K562 (cell line): ENCODE measurements around the gene CPLX3. TPM values are rescaled to one million over a fixed set of nuclear protein-coding genes. Genes with fewer than 3 reads are reported as not detected.

Source experiments
- HSF4 ChIP-seq: fragments of 250-450 bp; sonication (Bioruptor Pico); IDR thresholded peaks from 2 replicates; pipeline ENCODE4 v2.1.2; 2022; ENCODE audit warnings: mild to moderate bottlenecking, moderate library complexity, borderline replicate concordance
- L3MBTL2 ChIP-seq: fragments of 450-650 bp; IDR thresholded peaks from 2 replicates; pipeline ENCODE4 v1.6.1; 2016; ENCODE audit warnings: mild to moderate bottlenecking, moderate library complexity
- SPI1 ChIP-seq: IDR thresholded peaks from 2 replicates; pipeline ENCODE4 v1.6.1; 2011; ENCODE audit warnings: low read depth, low read length, control low read depth, borderline replicate concordance
- ZBTB1 ChIP-seq: sonication (generic); formaldehyde crosslinking; IDR thresholded peaks from 2 replicates; pipeline ENCODE4 v1.8.1; 2023; ENCODE audit warnings: missing genetic modification reagents, low read depth, mild to moderate bottlenecking, borderline replicate concordance
- ZNF263 ChIP-seq: sonication (generic); formaldehyde crosslinking; IDR thresholded peaks from 2 replicates; pipeline ENCODE4 v1.8.0; 2022; ENCODE audit warnings: mild to moderate bottlenecking, missing genetic modification reagents, borderline replicate concordance
- ZNF75A ChIP-seq: fragments of 450-650 bp; formaldehyde crosslinking; IDR thresholded peaks from 2 replicates; pipeline ENCODE4 v1.4.0; 2020; ENCODE audit warnings: mild to moderate bottlenecking
- polyA plus RNA-seq, 8 experiments: library from polyadenylated mRNA; depleted of rRNA in 4 of 8; stranded (reverse) in 5 of 8; unstranded in 3 of 8; fragments of >200 nt; fragmentation: Nextera tagmentation in 2 of 8; fragmentation: Illumina TruSeq in 1 of 8; extraction: Ambion mirVana in 2 of 8; extraction: Trizol in 1 of 8; gene quantifications; 2 replicates each; pipeline versions ENCODE4 v1.2.1 to v1.2.3, GENCODE V29; 2011 to 2014; ENCODE audit warnings: inconsistent platforms in 1 of 8, missing spikeins in 1 of 8
- total RNA-seq, 7 experiments: library from RNA; depleted of rRNA in 6 of 7; stranded (reverse); fragments of >200 nt in 6 of 7; fragmentation: Illumina TruSeq in 2 of 7; extraction: Trizol in 2 of 7; gene quantifications; 2 replicates each; pipeline versions ENCODE4 v1.2.1 to v1.2.3, GENCODE V29; 2011 to 2021; ENCODE audit warnings: low replicate concordance in 1 of 7
- TF ChIP-seq, protein P1 (sequence below), 2 experiments: fragments of 450-650 bp; IDR thresholded peaks; 2 replicates each; pipeline ENCODE4 v1.6.1; 2018; ENCODE audit warnings: mild to moderate bottlenecking in 2 of 2, low read depth in 1 of 2; ENCODE audit not compliant: partially characterized antibody in 2 of 2
- TF ChIP-seq, protein P2 (sequence below): fragments of 250-450 bp; sonication (Bioruptor Pico); IDR thresholded peaks from 2 replicates; pipeline ENCODE4 v1.5.0; 2020; ENCODE audit warnings: mild to moderate bottlenecking
- TF ChIP-seq, protein P3 (sequence below): fragments of 150-350 bp; IDR thresholded peaks from 2 replicates; pipeline ENCODE4 v1.6.1; 2014; ENCODE audit warnings: low read depth, mild to moderate bottlenecking, low read length, borderline replicate concordance

CPLX3 gene
- total and polyA plus RNA-seq, 9 of the 15 experiments (the other 6 are each of a cell fraction or from before 2014, with no cell fraction given), result not detected

DNA sequence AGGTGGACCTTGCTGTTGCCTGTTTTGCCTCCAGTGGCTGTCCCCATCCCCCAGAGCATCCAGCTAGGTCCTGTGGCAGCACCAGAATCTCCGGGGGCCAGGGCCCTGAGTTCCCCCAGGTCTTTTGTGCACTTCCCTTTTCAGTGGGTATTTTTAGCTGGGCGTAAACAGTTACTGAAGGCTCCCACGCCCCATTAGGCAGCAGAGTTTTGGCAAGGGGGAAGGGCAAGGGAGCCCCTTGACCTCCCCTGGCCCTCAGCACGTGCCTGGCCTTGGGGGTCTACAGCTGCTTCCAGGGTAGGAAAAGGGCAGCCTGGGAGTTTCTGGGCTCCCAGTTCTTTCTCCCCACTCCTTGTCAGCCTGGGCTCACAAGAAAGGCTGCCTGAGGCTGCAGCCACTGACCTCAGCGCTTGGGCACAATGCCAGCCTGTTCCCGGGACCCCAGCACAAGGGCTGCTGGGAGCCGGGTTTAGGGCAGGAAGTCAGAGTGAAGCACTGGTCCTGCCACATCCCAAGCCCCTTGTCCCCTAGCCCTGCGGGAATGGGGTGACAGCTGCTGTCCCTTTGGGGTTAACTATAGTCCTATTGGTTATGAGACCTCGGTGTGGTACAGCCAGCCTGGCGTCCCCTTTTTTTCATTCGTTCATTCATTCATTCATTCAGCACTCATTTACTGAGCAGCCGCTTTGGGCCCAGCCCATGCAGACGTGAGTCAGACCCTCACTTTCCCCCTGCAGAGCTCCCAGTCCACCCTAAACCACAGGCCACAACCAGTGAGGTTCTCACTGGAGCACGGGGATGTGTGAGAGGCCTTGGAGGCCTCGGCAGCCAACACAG is 36.1 kb upstream of the CPLX3 start (continued):
- TF ChIP-seq L3MBTL2, result no peak
- TF ChIP-seq ZBTB1 (CRISPR knock-in tag), result no peak
- TF ChIP-seq ZNF263, result peak; percentile 53
- TF ChIP-seq, protein P1, sequence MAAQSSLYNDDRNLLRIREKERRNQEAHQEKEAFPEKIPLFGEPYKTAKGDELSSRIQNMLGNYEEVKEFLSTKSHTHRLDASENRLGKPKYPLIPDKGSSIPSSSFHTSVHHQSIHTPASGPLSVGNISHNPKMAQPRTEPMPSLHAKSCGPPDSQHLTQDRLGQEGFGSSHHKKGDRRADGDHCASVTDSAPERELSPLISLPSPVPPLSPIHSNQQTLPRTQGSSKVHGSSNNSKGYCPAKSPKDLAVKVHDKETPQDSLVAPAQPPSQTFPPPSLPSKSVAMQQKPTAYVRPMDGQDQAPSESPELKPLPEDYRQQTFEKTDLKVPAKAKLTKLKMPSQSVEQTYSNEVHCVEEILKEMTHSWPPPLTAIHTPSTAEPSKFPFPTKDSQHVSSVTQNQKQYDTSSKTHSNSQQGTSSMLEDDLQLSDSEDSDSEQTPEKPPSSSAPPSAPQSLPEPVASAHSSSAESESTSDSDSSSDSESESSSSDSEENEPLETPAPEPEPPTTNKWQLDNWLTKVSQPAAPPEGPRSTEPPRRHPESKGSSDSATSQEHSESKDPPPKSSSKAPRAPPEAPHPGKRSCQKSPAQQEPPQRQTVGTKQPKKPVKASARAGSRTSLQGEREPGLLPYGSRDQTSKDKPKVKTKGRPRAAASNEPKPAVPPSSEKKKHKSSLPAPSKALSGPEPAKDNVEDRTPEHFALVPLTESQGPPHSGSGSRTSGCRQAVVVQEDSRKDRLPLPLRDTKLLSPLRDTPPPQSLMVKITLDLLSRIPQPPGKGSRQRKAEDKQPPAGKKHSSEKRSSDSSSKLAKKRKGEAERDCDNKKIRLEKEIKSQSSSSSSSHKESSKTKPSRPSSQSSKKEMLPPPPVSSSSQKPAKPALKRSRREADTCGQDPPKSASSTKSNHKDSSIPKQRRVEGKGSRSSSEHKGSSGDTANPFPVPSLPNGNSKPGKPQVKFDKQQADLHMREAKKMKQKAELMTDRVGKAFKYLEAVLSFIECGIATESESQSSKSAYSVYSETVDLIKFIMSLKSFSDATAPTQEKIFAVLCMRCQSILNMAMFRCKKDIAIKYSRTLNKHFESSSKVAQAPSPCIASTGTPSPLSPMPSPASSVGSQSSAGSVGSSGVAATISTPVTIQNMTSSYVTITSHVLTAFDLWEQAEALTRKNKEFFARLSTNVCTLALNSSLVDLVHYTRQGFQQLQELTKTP (IDR thresholded peaks at IDR 0.05; ENCODE audit: low read depth in 1 of 2, partially characterized antibody in 2 of 2), result no peak
- TF ChIP-seq, protein P2, sequence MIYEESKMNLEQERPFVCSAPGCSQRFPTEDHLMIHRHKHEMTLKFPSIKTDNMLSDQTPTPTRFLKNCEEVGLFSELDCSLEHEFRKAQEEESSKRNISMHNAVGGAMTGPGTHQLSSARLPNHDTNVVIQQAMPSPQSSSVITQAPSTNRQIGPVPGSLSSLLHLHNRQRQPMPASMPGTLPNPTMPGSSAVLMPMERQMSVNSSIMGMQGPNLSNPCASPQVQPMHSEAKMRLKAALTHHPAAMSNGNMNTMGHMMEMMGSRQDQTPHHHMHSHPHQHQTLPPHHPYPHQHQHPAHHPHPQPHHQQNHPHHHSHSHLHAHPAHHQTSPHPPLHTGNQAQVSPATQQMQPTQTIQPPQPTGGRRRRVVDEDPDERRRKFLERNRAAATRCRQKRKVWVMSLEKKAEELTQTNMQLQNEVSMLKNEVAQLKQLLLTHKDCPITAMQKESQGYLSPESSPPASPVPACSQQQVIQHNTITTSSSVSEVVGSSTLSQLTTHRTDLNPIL, result no peak
- TF ChIP-seq SPI1, result peak; percentile 50; the same call in 1 of the 2 replicates
- no peak for TF ChIP-seq HSF4
- TF ChIP-seq ZNF75A, result no peak
- TF ChIP-seq, protein P3, sequence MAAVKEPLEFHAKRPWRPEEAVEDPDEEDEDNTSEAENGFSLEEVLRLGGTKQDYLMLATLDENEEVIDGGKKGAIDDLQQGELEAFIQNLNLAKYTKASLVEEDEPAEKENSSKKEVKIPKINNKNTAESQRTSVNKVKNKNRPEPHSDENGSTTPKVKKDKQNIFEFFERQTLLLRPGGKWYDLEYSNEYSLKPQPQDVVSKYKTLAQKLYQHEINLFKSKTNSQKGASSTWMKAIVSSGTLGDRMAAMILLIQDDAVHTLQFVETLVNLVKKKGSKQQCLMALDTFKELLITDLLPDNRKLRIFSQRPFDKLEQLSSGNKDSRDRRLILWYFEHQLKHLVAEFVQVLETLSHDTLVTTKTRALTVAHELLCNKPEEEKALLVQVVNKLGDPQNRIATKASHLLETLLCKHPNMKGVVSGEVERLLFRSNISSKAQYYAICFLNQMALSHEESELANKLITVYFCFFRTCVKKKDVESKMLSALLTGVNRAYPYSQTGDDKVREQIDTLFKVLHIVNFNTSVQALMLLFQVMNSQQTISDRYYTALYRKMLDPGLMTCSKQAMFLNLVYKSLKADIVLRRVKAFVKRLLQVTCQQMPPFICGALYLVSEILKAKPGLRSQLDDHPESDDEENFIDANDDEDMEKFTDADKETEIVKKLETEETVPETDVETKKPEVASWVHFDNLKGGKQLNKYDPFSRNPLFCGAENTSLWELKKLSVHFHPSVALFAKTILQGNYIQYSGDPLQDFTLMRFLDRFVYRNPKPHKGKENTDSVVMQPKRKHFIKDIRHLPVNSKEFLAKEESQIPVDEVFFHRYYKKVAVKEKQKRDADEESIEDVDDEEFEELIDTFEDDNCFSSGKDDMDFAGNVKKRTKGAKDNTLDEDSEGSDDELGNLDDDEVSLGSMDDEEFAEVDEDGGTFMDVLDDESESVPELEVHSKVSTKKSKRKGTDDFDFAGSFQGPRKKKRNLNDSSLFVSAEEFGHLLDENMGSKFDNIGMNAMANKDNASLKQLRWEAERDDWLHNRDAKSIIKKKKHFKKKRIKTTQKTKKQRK, result no peak
